ENCODE data around the gene SRRM3.
"Not testable (repeated sequence)": the region's sequence is repeated elsewhere in the genome, so short reads cannot be mapped to it uniquely, and the experiment has no call there.

Gene SRRM3

DNA sequence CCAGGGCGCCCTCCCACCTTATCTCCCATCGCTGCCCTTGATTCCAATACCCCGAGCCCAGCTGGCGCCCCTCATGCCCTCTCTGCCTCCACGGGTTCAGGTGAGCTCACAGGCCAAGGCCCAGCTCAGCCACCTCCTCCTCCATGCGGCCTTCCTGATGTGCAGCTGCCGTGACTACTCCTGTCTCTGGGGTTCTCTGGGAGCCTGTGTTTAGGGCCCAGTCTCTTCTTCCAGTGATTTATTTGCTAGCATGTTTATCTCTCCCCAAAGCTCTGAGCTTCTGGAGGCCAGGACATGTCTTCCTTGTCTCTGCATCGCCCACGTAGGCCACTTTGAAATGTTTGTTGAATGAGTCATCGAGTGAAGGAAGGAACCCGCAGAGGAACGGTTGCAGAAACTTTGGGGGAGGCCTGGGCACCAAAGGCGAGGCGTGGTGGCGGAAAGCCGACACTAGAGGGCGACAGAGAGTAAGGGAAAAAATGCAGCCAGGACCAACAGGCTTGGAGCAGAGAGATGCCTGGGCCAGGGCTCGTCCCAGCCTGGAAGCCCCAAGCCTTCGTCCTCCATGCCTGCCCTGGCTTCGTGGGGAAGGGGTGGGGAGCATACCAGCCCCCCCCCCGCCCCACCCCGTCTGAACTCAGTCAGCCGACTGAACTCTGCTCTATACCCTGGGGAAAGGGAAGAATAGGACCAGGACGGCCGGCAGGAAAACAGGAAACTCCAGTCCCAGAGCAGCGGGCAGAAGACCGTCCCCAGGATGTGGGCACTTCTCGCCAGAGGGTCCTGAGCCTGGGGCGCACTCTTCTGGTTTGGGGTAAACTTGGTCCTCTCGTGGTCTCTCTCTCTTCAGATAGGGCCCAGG is 89.9 kb downstream of the SRRM3 start:
- DNase-seq (ENCODE audit: low spot score) = peak; percentile 92

DNA sequence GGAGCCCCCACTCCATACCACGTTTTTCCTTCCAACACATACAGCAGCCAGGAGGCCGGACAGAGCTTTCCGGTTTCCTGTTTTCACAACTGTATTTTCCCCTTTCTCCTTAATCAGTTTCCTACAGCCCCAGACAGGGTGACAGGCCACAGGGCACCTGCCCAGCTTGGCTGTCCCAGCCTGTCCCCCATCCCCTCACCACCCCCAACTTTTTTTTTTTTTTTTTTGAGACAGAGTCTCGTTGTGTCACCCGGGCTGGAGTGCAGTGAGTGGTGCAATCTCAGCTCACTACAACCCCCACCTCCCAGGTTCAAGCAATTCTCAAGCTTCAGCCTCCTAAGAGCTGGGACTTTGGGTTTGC is 90.5 kb downstream of the SRRM3 start:
- no peak for DNase-seq (ENCODE audit: low spot score)

DNA sequence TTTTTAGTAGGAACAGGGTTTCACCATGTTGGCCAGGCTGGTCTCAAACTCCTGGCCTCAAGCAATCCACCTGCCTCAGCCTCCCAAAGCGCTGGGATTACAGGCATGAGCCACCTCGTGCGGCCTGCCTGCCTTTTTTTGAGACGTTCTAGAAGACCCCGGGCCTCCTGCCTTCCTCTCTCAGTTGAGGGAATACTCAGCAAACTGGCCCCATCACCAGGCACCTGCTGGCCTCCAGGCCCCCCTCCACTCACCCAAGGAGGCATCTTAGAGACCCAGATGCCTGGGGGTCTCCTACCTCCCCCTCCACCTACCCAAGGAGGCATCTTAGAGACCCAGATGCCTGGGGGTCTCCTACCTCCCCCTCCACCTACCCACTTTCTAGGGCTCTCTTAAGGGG is 91.2 kb downstream of the SRRM3 start:
- not testable (repeated sequence) for DNase-seq (ENCODE audit: low spot score)

DNA sequence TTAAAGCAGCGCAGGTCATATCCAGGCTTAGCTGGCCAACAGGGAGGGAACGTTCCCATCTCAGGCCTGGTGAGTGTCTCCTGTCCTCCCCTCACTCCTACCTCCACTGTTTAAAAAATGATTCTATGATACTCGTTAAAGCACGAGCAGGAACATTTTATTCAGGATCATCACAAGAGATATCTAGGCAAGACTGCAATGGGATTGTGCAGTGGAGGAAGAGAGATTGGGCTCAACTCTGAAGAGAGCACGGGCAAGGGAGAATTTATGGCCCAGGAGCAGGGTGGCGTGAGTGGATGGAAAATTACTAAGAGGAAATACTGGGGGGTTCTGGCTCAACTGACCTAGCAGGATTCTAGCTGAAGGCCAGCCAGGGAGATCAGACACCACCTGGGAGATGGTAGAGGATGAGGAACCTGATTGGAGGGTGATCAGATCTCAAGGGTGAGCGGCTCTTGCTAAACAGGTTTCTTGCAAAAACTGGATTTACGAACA is 91.8 kb downstream of the SRRM3 start:
- DNase-seq (ENCODE audit: low spot score) = no peak

DNA sequence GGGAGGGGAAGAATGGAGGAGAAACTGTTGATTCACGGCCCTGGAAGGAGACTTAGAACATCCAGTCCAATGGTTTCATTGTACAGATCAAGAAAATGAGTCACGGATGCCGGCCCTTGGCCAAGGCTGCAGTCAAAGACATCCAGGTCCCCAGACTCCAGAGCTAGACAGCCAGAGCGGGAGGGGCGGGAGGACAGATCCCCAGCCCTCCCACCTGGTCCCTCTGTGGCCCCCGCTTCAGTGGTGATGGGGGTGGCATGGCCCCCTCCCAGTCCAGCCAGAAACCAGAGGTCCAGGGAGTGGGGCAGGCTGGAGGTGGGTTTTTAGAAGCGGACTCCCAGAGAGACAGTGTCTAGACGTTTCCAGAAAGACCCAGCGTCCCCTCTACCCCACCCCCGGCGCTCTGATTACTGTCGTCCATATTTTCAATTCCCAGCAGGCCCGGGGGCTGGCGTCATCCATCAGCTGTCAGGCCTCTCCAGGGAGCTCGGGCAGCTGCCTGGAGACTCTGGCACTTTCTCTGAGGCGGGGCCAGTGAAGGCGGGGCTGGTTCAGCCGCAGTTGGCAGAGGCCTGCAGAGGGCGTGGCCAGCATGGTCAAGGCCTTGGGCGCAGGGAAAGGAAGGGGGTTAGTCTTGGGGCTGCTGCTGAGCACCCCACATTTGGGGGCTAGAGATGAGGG is 92.8 kb downstream of the SRRM3 start:
- DNase-seq (ENCODE audit: low spot score) = peak; percentile 94

DNA sequence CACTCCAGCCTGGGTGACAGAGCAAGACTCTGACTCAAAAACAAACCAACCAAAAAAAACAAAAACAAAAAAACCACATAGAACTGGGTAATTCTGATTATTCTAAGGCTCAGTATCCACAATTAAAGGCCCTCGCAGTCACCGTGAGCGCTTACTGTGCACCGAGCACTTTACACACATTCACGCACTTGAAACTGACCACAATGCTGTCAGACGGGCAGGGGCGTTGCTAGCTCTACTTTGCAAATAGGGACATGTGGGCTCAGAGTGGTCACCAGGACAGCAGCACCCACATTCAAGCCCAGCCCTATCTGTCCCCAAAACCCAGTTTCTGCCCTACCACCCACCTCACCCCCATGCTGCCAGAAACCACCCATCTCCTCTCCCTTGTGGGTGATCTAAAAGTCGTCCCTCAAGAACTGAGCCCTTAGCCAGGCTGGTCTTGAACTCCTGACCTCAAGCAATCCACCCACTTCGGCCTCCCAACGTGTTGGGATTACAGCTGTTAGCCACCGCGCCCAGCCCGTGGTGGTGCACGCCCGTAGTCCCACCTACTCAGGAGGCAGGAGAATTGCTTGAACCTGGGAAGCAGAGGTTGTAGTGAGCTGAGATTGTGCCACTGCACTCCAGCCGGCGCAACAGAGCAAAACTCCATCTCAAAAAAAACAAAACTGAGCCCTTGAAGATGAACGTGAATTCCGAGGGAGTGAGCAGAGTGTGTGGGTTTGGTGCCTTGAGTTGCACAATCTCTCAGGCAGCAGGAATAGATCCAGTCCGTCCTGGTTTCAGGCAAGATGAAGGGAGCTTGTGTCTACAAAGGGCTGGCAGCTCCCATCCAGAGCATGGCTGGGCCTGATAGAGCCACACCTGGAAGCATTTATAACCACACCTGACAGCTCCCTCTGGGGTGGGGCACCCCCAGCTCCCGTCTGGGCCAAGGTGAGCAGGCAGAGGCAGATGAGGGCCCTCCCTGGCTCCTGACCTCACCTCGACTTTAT is 95.3 kb downstream of the SRRM3 start:
- no peak for DNase-seq (ENCODE audit: low spot score)

DNA sequence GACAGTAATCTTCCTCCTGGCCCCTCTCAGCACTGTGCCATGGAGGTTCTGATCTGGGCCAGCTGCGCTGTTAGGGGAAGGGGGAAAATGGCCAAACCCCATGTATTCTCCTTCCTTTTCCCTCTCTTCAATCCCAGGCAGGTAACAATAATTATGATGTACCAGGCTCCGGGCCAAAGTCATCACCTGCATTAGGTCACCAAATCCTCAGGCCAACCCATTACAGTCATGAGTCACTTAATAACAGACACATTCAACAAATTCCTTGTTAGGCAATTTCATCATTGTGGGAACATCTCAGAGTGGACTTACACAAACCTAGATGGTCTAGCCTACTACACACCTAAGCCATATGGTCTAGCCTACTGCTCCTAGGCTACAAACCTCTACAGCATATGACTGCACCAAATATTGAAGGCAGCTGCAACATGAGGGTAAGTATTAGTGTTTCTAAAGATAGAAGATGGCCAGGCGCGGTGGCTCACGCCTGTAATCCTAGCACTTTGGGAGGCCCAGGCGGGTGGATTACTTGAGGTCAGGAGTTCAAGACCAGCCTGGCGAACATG is 98.6 kb downstream of the SRRM3 start:
- no peak for DNase-seq (ENCODE audit: low spot score)

DNA sequence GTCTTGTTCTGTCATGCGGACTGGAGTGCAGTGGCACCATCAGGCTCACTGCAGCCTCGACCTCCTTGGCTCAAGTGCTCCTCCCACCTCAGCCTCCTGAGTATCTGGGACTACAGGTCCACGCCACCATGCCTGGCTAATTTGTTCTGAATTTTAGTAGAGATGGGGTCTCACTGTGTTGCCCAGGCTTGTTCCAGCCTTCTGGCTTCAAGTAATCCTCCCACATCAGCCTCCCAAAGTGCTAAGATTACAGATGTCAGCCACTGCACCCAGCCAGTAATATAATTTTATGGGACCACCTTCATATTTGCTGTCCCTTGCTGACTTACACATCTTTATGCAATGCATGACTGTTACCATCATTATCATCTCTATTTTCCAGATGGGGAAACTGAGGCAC is 99.3 kb downstream of the SRRM3 start:
- DNase-seq (ENCODE audit: low spot score) = no peak

DNA sequence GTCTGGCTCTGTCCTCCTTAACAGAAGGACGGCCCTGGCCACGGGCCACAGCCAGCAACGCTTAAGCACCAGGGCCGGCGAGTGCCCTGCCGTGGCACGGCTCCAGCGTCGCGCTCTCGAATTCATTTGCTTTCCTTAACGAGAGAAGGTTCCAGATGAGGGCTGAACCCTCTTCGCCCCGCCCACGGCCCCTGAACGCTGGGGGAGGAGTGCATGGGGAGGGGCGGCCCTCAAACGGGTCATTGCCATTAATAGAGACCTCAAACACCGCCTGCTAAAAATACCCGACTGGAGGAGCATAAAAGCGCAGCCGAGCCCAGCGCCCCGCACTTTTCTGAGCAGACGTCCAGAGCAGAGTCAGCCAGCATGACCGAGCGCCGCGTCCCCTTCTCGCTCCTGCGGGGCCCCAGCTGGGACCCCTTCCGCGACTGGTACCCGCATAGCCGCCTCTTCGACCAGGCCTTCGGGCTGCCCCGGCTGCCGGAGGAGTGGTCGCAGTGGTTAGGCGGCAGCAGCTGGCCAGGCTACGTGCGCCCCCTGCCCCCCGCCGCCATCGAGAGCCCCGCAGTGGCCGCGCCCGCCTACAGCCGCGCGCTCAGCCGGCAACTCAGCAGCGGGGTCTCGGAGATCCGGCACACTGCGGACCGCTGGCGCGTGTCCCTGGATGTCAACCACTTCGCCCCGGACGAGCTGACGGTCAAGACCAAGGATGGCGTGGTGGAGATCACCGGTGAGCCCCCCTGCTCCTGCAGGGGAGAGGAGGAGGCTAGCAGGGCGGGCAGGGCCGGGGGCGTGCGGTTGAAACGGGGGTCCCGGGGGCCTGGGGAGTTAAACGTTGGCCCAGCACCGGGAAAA is 100.9 kb downstream of the SRRM3 start, which contains the start of gene HSPB1:
Gene HSPB1, plus strand, starts transcription at position 327 of the 855 bp plus-strand sequence. Its CDS starts 40 bp downstream, at position 367.
- peak; percentile 89 for DNase-seq (ENCODE audit: low spot score)

DNA sequence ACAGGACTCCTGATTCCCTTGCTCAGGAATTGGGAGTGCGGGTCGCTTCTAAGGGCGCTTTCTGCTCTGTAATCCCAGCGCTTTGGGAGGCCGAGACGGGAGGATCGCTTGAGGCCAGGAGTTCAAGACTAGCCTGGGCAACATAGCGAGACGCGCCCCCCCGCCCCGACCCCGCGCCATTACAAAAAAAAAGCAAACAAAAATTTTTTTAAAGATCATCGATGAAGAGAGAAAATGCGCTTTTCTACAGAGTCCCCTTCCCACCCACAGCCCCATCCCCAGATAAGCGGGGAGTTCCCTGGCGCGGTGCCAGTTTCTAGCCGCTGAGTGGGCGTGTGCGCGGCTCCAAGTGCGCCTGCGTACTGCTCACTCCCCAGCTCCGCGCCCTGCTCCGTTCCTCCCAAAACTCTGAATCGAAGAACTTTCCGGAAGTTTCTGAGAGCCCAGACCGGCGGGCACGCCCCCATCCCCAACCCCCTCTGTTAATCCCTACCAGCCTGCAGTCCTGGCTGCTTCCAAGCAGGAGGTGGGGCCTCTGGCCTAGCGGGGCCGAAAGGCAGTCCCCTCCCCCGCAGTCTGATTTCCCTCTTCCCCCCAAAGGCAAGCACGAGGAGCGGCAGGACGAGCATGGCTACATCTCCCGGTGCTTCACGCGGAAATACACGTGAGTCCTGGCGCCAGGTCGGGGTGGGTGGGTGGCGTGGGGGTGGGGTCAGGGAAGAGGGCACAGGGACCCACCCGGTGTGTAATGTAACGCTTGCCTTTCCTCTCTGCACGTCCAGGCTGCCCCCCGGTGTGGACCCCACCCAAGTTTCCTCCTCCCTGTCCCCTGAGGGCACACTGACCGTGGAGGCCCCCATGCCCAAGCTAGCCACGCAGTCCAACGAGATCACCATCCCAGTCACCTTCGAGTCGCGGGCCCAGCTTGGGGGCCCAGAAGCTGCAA is 101.8 kb downstream of the SRRM3 start:
- peak; percentile 67 for DNase-seq (ENCODE audit: low spot score)

DNA sequence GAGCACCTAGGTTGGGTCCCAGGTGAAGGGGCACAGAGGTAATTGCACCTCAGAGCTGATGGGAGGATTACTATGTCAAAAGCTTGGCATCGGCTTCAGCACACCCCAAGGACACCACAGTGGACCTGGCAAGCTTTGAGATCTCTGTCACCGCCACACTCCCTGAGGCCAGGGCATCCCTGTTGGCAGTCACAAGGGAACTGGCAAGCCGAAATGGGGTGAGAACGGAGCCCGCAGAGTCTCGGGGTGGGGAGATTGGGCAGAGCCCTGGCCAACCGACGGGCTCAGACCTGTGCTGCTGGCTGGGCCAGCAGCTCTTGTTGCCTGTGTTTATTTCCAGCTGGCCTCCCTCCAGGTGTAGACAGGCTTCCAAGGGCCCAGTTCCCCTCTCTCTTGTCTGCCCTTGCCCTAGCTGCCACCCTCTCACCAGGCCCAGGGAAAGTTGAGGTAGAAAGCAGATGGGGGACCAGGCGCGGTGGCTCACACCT is 103.2 kb downstream of the SRRM3 start:
- DNase-seq (ENCODE audit: low spot score) = peak; percentile 78

DNA sequence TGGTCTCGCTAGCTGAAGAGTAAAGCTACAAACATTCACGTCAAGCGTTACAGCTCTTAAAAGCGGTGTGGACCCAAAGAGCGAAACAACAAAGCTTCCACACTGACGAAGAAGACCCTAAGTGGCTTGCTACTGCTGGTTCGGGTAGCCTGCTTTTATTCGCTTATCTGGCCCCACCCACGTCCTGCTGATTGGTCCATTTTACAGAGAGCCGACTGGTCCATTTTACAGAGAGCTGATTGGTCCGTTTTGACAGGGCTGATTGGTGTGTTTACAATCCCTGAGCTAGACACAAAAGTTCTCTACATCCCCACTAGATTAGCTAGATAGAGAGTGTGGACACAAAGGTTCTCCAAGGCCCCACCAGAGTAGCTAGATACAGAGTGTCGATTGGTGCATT is 107.2 kb downstream of the SRRM3 start:
- not testable (repeated sequence) for DNase-seq (ENCODE audit: low spot score)

DNA sequence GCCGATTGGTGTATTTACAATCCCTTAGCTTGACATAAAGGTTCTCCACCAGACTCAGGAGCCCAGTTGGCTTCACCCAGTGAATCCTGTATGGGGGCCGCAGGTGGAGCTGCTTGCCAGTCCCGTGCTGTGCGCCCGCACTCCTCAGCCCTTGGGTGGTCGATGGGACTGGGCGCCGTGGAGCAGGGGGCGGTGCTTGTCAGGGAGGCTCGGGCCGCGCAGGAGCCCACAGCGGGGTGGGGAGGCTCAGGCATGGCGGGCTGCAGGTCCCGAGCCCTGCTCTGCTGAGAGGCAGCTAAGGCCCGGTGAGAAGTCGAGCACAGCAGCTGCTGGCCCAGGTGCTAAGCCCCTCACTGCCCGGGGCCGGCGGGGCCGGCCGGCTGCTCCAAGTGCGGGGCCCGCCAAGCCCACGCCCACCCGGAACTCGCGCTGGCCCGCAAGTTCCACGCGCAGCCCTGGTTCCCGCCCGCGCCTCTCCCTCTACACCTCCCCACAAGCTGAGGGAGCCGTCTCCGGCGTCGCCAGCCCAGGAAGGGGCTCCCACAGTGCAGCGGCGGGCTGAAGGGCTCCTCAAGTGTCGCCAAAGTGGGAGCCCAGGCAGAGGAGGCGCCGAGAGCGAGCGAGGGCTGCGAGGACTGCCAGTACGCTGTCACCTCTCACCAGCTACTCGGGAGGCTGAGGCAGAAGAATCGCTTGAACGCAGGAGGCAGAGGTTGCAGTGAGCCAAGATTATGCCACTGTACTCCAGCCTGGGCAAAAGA is 107.8 kb downstream of the SRRM3 start:
- DNase-seq (ENCODE audit: low spot score) = not testable (repeated sequence)

DNA sequence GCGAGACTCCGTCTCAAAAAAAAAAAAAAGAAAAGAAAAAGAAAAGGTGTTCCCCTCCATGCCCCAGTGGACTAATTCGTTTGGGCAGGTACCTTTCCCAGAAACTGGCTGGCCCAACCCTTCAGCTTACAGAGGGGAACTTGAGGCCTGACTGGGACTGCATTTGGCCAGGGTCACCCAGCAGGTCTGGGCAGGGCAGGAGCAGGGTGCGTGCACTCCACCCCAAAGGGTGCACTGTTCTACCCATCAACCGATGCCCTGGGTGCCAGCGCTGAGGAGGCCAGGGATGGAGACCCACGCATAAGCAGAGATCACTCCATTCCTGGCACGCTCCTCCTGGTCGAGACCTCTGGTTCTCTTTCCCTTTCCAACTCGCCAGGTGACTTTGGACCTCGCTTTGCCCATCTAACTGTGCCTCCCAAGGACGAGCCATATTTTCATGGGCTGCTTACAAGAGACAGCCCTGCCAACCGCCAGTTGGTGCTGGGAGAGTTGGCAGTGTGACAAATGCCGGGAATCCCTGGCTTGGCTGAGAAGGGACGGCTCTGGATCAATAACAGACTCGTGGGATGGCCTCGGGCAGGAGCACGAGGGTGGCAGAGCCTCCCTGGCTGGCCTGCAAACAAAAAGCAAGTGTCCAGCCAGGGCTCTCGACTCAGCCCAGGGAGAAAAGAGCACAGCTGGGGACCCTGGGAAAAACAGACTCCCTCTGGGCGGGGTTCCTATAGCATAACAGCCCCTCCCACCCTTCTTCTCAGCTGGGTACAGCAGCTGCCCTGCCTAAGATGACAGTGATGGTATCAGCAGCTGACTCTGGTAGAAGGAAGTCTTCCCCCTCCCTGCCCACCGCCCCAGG is 108.6 kb downstream of the SRRM3 start:
- peak; percentile 72 for DNase-seq (ENCODE audit: low spot score)

DNA sequence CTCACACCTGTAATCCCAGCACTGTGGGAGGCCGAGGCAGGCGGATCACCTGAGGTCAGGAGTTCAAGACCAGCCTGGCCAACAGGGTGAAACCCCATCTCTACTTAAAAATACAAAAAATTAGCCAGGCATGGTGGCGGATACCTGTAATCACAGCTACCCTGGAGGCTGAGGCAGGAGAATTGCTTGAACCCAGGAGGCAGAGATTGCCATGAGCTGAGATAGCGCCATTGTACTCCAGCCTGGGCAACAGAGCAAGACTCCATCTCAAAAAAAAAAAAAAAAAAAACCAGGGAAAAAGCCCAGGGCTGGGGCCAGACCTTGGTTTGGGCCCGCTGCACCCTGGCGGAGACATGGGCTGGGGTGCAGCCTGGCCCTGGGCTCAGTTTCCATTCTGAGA is 110.1 kb downstream of the SRRM3 start:
- not testable (repeated sequence) for DNase-seq (ENCODE audit: low spot score)

DNA sequence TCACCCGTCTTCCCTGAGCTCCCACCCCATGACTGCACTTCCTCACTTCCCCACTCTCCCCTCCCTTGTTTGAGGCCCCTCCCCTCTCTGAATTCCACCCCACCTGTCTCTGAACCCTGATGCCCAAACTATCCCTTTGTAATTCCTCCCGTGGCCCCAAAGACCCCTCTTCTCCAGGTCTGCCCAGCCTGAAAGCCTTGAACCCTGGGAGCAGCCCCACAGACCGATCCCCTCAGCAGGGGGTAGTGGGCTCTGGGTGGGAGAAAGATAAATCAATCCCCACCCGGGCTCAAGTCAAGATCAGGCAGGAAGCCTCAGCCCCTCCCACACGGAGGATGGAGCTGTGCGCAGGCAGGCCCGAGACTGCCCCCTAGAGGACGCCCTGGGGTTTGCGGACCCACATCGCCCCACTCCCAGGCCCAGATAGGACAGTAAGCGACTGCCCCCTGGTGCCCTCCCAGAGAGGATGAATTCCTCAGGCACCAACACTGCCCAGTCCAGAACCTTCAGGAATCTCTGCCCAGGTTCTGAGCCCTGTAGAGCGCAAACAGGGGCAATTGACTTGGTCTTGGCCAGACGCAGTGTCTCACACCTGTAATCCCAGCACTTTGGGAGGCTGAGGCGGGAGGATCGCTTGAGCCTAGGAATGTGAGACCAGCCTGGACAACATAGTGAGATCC is 112.5 kb downstream of the SRRM3 start:
- peak; percentile 94 for DNase-seq (ENCODE audit: low spot score)

DNA sequence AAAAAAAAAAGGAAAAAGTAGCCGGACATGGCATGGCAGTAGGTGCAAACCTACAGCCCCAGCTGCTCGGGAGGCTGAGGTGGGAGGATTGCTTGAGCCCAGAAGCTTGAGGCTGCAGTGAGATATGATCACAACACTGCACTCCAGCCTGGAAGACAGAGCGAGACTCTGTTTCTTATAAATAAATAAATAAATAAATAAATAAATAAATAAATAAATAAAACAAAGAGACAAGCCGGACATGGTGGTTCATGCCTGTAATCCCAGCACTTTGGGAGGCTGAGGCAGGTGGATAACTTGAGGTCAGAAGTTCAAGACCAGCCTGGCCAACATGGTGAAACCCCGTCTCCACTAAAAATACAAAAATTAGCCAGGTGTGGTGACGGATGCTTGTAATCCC is 113.0 kb downstream of the SRRM3 start:
- not testable (repeated sequence) for DNase-seq (ENCODE audit: low spot score)

Data from pons (tissue), 1 donor.